GM12892 (cell line): Measurements from ENCODE around the gene SLC5A6.

ENCODE experiments used
- POLR2A ChIP-seq: IDR thresholded peaks from 2 replicates; pipeline ENCODE4 v1.6.1; 2011; ENCODE audit warnings: low read depth, low read length, control low read depth
- POLR2AphosphoS5 ChIP-seq: IDR thresholded peaks from 2 replicates; pipeline ENCODE4 v1.6.1; 2011; ENCODE audit warnings: low read depth, low read length, control low read depth

GRCh38 chr2:27241761-27242613 lies 29.9 kb upstream of the SLC5A6 start:
- TF ChIP-seq POLR2AphosphoS5: no peak
- no peak for TF ChIP-seq POLR2A
